GM18867 (cell line): ENCODE measurements around the gene ZNF451.
"Not testable (repeated sequence)": the region's sequence is repeated elsewhere in the genome, so short reads cannot be mapped to it uniquely, and the experiment has no call there.

Source experiments
- ATAC-seq: cut with Tn5 transposase; IDR thresholded peaks from one replicate; pipeline ENCODE4 v1.9.1; 2021; ENCODE audit warnings: mild to moderate bottlenecking, moderate library complexity; ENCODE audit not compliant: unreplicated experiment

ZNF451 gene

DNA sequence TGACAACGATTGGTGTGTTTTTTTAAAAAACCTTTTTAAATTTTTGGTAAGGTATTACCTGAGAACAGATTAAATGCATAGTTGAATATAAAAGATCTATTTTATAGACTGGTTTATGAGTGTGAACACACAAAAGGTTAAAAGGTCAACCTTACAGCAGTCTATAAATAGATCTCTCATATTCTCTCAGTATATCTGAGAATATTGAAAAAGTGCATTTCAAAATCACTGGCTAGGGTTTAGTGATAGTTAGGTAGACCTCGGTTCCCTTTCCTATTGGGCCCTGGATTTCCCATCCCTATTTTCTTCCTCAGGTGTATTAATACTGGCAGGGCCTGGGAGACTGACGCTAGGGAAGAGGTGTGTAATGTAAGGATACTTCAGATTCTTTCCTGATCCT, 723 bp upstream of the ZNF451 start:
- no peak for ATAC-seq

DNA sequence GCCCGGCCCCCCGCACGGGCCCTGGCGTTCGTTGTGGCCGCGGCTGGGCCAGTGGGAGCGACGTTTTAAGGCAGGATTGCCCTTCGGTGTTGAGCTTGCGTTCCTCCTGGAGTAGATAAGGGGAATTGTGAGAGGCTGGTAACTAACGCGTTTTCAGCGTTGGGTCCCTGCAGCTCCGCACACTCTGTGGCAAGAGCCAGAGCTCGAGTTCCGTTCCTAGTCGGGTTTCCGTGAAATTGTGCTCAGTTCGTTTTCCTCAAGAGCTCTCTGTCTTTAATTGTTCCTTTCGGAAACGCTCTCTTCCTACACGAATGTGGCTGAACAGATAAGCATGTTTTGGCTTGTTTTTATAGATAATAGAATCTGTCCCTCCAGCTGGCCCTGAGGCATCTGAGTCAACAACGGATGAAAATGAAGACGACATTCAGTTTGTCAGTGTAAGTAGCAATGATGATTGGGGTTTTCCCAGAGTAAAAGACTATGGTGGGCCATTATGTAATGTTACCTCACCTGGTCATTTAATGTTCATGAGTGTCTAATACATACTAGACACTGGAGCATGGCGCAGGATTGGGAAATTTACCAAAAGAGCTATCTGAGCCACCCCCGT, 575 bp downstream of the ZNF451 start:
- ATAC-seq = peak; percentile 6

DNA sequence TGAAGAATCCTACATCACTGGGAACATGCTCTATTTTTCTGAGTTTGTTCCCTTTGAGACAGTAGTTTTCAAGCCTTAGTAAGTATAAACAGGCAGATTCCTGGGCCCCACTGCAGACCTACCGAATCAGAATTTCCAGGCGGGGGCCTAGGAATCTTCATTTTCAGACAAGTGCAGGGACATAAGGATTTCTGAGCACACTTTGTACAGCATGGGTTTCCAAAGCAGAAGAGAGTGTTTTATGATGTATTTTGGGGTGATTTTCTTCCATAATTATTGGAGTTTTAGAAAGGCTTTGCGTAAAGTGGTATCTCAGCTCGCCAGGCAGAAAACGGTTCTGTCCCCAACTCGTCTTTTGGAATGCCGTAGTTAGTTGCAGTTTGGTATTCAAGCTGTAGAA, 1.4 kb downstream of the ZNF451 start:
- ATAC-seq = not testable (repeated sequence)

DNA sequence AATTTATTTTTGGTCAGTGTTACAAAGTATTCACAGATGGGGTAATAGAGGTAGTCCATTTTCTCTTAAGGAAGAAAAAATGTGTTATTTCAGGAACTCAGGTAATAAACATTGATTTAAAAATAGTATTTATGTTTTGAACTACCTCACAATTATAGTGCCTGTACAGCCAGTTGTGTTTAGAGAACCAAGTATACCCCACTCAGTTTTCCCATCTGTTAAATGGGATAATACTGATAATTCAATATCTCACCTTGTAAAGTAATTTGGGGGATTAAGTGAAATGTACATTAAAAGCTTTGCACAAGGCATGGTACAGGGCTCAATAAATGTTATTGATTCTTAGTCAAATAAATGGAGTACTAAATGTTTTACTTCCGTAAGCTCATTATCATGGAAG, 4.7 kb downstream of the ZNF451 start:
- ATAC-seq = no peak

GRCh38 chr6:57097596-57097995, 7.6 kb downstream of the ZNF451 start:
- no peak for ATAC-seq

DNA sequence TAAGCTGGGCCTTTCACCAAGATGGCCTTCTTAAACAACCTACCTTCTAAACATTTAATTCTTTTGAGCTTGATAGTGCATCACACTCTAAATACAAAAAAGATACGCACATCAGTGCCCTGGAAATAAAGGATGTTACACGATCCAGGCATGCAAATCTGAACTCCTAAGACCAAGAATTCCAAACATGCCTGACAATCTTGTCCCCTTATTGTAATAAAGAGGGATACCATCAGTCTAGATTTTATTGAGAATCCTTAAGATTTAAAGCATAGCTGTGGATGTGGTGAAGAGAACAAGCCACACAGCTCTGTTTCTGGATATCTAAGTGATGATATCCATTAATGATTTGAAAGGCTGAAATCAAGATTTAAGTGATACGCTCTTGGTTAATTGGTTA, 13.0 kb downstream of the ZNF451 start:
- ATAC-seq = no peak

- ATAC-seq = no peak
Observed at GRCh38 chr6:57104336-57104735, 14.3 kb downstream of the ZNF451 start.

DNA sequence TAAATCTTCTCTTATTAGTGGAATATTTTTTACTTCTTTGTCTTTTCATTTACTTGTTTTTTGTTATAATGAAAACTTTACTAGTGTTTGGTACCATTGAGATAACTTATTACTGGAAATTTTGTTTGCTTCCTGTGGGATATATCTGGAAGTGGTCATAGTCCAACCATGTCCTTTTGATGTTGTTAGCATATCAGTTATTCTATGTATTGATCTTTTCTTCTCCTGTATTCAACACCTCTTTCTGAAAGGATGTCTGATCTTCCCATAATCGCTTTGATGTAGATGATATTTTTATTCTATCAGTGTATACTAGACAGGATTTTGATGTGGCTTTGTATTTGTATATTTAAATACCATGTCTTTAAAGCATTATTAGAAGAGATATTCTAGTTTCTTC, 17.0 kb downstream of the ZNF451 start:
- no peak for ATAC-seq

DNA sequence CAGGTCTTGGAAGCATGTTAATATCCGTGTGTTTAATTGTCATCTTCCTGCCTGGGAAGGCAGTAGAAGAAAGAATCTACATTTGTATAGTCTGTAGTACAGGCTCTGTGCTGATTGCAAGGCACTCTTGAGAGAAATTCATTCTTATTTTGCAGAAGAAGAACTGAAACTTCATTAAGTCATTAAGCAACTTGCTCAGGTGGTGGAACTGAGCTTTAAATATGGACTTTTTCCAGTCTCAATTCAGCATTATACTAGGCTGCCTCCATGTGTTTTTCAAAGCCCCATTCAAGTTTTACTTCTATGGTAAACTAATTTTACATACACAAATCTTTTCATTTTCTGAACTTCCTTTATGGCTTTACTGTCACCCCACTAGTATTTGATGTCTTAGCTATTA, 18.7 kb downstream of the ZNF451 start:
- peak; percentile 86 for ATAC-seq

DNA sequence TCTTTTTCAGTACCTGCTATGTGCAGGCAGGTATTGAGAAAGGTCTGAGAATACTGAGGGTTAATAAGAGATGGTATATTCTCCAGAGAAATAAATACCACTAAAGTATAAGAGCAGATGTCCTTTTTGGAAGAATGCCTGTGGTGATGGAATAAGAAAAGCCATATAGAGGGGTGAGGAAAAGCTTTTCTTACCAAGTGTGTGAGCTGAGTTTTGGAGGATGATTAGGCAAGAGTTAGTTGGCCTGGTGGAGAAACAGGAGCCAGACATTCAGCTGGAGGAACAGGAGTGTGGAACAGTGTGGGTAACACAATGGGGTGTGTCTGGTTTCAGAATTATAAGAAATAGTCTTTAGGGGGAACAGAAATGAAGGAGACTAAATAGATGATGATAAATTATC, 19.9 kb downstream of the ZNF451 start:
- no peak for ATAC-seq

DNA sequence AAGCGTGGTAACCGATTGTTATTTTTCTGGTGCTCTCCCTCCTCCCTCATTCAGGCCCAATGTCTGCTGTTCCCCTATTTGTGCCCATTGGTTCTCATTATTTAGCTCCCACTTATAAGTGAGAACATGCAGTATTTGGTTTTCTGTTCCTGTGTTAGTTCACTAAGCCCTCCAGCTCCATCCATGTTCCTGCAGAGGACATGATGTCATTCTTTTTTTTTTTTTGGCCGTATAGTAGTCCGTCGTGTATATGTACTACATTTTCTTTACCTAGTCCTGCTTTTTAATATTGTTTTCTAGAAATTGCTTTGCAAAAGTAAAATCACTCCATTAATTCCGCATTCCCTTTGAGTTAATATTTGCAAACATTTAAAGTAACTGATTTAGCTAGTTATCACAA, 23.1 kb downstream of the ZNF451 start:
- ATAC-seq = no peak

- ATAC-seq = no peak
Observed at GRCh38 chr6:57116776-57117175, 26.8 kb downstream of the ZNF451 start.

GRCh38 chr6:57117796-57118195, 27.8 kb downstream of the ZNF451 start:
- no peak for ATAC-seq

- ATAC-seq = no peak
Observed at GRCh38 chr6:57123111-57123510, 33.1 kb downstream of the ZNF451 start.

GRCh38 chr6:57127763-57128162, 37.8 kb downstream of the ZNF451 start:
- no peak for ATAC-seq

- no peak for ATAC-seq
Observed at GRCh38 chr6:57130661-57131177, 40.7 kb downstream of the ZNF451 start.

- ATAC-seq = no peak
Observed at GRCh38 chr6:57134954-57135353, 45.0 kb downstream of the ZNF451 start.

GRCh38 chr6:57135885-57136284, 45.9 kb downstream of the ZNF451 start:
- no peak for ATAC-seq

DNA sequence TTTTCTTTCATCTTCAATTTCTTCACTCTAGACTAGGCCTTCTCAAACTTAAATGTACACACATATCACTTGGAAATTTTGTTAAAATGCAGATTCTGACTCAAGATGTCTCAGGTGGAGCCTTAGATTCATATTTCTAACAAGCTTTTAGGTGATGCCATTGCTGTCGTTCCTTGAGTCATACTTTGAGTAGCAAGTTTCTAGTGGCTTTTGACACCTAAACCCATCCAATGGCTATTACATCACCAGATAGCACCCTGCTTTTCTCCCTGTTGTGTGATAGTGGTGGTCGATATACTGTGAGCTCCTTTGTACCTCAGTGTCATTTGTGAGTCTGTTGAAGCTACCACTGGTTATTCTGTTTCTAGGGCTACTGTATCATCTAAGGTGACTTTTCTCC, 47.4 kb downstream of the ZNF451 start:
- no peak for ATAC-seq

GRCh38 chr6:57138026-57138425, 48.0 kb downstream of the ZNF451 start:
- ATAC-seq = no peak

DNA sequence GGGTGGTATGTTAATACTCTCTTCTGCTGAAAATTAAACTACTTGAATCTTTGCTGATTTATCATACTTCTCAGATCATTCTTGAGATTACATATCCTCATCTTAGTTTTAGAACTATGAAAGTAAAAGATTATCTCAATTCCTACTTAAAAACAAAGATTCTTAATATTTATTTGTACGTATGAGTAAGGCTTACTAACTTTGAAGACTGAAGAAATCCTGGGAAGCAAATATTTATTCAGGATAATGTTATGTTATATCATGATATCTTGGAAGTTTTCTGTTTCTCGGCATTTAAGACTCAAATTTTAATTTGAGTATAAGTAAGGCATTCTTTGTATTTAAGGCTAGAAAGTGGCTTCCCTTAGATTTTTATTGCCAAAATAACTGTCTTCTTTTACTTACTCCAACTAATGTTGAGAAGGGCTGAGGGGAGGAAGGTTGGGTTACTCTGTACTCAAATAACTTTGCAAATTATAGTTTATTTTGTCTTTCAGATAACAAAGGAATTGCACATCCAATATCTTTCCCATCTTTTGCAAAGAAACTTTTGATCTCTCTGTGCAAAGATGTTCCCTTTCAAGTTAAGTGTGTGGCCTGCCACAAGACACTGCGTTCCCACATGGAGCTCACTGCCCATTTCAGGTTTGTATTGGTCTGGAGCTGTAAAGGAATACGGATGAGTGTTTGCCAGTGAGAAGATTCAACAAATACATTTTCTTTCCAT, 51.6 kb downstream of the ZNF451 start:
- no peak for ATAC-seq

- ATAC-seq = no peak
Observed at GRCh38 chr6:57142178-57142525, 52.2 kb downstream of the ZNF451 start.

- ATAC-seq = no peak
Observed at GRCh38 chr6:57143690-57144089, 53.7 kb downstream of the ZNF451 start.
